HEK293T (cell line): ENCODE measurements around the gene SLC22A4.

ENCODE experiments used
- CTCF ChIA-PET: fragments of 350-600 bp; formaldehyde crosslinking; extraction: SDS; loops from one replicate; lab custom pipeline; 2021; ENCODE audit warnings: antibody characterized with exemption, inconsistent platforms; lab: Yijun Ruan, JAX
- POLR2A ChIA-PET: fragments of 350-600 bp; formaldehyde crosslinking; extraction: SDS; loops from one replicate; lab custom pipeline; 2020; ENCODE audit warnings: antibody characterized with exemption, inconsistent platforms; lab: Yijun Ruan, JAX
- DNase-seq: peaks from one replicate; pipeline ENCODE4 v3.0.0; 2012; ENCODE audit warnings: mixed read lengths; ENCODE audit errors: extremely low spot score
- ARNT ChIP-seq: fragments of 450-650 bp; IDR thresholded peaks from 2 replicates; pipeline ENCODE4 v1.6.1; 2017; ENCODE audit warnings: mild to moderate bottlenecking
- BHLHE40 ChIP-seq: fragments of 450-650 bp; IDR thresholded peaks from 2 replicates; pipeline ENCODE4 v1.6.1; 2016; ENCODE audit warnings: mild to moderate bottlenecking, moderate library complexity, borderline replicate concordance
- CTBP1 ChIP-seq: fragments of 450-650 bp; IDR thresholded peaks from 2 replicates; pipeline ENCODE4 v1.6.1; 2016; ENCODE audit warnings: borderline replicate concordance
- ELF4 ChIP-seq: fragments of 450-650 bp; IDR thresholded peaks from 2 replicates; pipeline ENCODE4 v1.6.1; 2017; ENCODE audit warnings: antibody characterized with exemption
- FOXA1 ChIP-seq: fragments of 450-650 bp; IDR thresholded peaks from 2 replicates; pipeline ENCODE4 v1.6.1; 2016; ENCODE audit warnings: mild to moderate bottlenecking
- FOXK2 ChIP-seq: fragments of 450-650 bp; IDR thresholded peaks from 2 replicates; pipeline ENCODE4 v1.6.1; 2016; ENCODE audit warnings: mild to moderate bottlenecking
- FOXM1 ChIP-seq: fragments of 450-650 bp; IDR thresholded peaks from 2 replicates; pipeline ENCODE4 v1.6.1; 2017; ENCODE audit warnings: mild to moderate bottlenecking, borderline replicate concordance
- HDGF ChIP-seq: fragments of 450-650 bp; IDR thresholded peaks from 2 replicates; pipeline ENCODE4 v1.6.1; 2017; ENCODE audit warnings: antibody characterized with exemption, borderline replicate concordance
- L3MBTL2 ChIP-seq: fragments of 450-650 bp; conservative IDR thresholded peaks from 2 replicates; pipeline ENCODE4 v1.6.1; 2016; ENCODE audit warnings: mild to moderate bottlenecking
- LEF1 ChIP-seq: fragments of 450-650 bp; IDR thresholded peaks from 2 replicates; pipeline ENCODE4 v1.6.1; 2017; ENCODE audit warnings: mild to moderate bottlenecking, borderline replicate concordance
- NFRKB ChIP-seq: fragments of 450-650 bp; IDR thresholded peaks from 2 replicates; pipeline ENCODE4 v1.6.1; 2016; ENCODE audit warnings: mild to moderate bottlenecking, moderate library complexity
- PKNOX1 ChIP-seq: fragments of 450-650 bp; IDR thresholded peaks from 2 replicates; pipeline ENCODE4 v1.6.1; 2016
- SP1 ChIP-seq: fragments of 450-650 bp; IDR thresholded peaks from 2 replicates; pipeline ENCODE4 v1.6.1; 2017
- SUZ12 ChIP-seq: fragments of 450-650 bp; IDR thresholded peaks from 2 replicates; pipeline ENCODE4 v1.6.1; 2016; ENCODE audit warnings: mild to moderate bottlenecking
- TARDBP ChIP-seq: fragments of 450-650 bp; IDR thresholded peaks from 2 replicates; pipeline ENCODE4 v1.6.1; 2016
- ZNF384 ChIP-seq: fragments of 450-650 bp; IDR thresholded peaks from 2 replicates; pipeline ENCODE4 v1.6.1; 2016

SLC22A4 gene

GRCh38 chr5:132378580-132378979 lies 84.4 kb downstream of the SLC22A4 start:
- ChIA-PET CTCF (interaction anchor here (0.6 to 1.2 kb wide), 5 partner anchors 9 to 476 kb away, joined by 3 to 5 read pairs (median 3); partner anchors contain the start of gene SLC22A5), POLR2A (interaction anchor here (1.8 to 5.0 kb wide), 2 partner anchors 9 to 85 kb away, joined by 12 to 22 read pairs; partner anchors contain the start of genes SLC22A4 and SLC22A5)
- TF ChIP-seq HDGF, result no peak
- no peak for TF ChIP-seq SUZ12
- no peak for TF ChIP-seq BHLHE40
- TF ChIP-seq NFRKB, result no peak
- TF ChIP-seq CTBP1, result no peak
- no peak for TF ChIP-seq SP1
- no peak for TF ChIP-seq FOXK2
- TF ChIP-seq ZNF384, result no peak
- no peak for TF ChIP-seq PKNOX1
- TF ChIP-seq LEF1, result no peak
- no peak for TF ChIP-seq TARDBP
- no peak for TF ChIP-seq FOXA1
- no peak for TF ChIP-seq ARNT
- TF ChIP-seq FOXM1, result no peak
- no peak for TF ChIP-seq ELF4
- no peak for TF ChIP-seq L3MBTL2
- DNase-seq, result no peak

- TF ChIP-seq SP1, result no peak
- no peak for TF ChIP-seq ARNT
- no peak for TF ChIP-seq LEF1
- TF ChIP-seq FOXA1, result no peak
- TF ChIP-seq SUZ12, result no peak
- no peak for TF ChIP-seq ELF4
- no peak for TF ChIP-seq FOXM1
- TF ChIP-seq CTBP1, result no peak
- no peak for TF ChIP-seq PKNOX1
- DNase-seq, result no peak
- POLR2A ChIA-PET, result no interaction called here
- CTCF ChIA-PET, result no interaction called here
Observed at GRCh38 chr5:132380047-132380446, 85.9 kb downstream of the SLC22A4 start.

- DNase-seq, result no peak
- ChIA-PET POLR2A (interaction anchor here (1.3 kb wide), 1 partner anchor 11 kb away, joined by 3 read pairs; the partner anchor contains the start of gene SLC22A5), CTCF (no interaction called here)
- no peak for TF ChIP-seq ZNF384
- no peak for TF ChIP-seq NFRKB
- no peak for TF ChIP-seq SP1
- no peak for TF ChIP-seq FOXA1
- TF ChIP-seq FOXK2, result no peak
- TF ChIP-seq FOXM1, result no peak
- TF ChIP-seq SUZ12, result no peak
- no peak for TF ChIP-seq ARNT
- no peak for TF ChIP-seq BHLHE40
- no peak for TF ChIP-seq CTBP1
- TF ChIP-seq HDGF, result no peak
- TF ChIP-seq PKNOX1, result no peak
Observed at GRCh38 chr5:132380741-132381140, 86.5 kb downstream of the SLC22A4 start.

GRCh38 chr5:132381614-132382013 lies 87.4 kb downstream of the SLC22A4 start:
- POLR2A ChIA-PET, result interaction anchor here (1.3 kb wide), 1 partner anchor 12 kb away, joined by 3 read pairs; the partner anchor contains the start of gene SLC22A5
- TF ChIP-seq SUZ12, result no peak
- no peak for TF ChIP-seq TARDBP
- TF ChIP-seq FOXA1, result no peak
- no peak for TF ChIP-seq NFRKB
- no peak for TF ChIP-seq CTBP1
- TF ChIP-seq L3MBTL2, result no peak
- no peak for DNase-seq
- CTCF ChIA-PET, result no interaction called here

- CTCF ChIA-PET, result no interaction called here
- TF ChIP-seq L3MBTL2, result no peak
- TF ChIP-seq BHLHE40, result no peak
- TF ChIP-seq CTBP1, result no peak
- no peak for TF ChIP-seq SUZ12
- no peak for TF ChIP-seq NFRKB
- TF ChIP-seq FOXA1, result no peak
- TF ChIP-seq TARDBP, result no peak
- no peak for TF ChIP-seq SP1
- no peak for TF ChIP-seq ARNT
- TF ChIP-seq LEF1, result no peak
- no peak for TF ChIP-seq HDGF
- TF ChIP-seq FOXK2, result no peak
- no peak for TF ChIP-seq PKNOX1
- TF ChIP-seq FOXM1, result no peak
- TF ChIP-seq ZNF384, result no peak
- no peak for TF ChIP-seq ELF4
- POLR2A ChIA-PET, result no interaction called here
- DNase-seq, result no peak
Observed at GRCh38 chr5:132383261-132383660, 89.1 kb downstream of the SLC22A4 start.

- ChIA-PET POLR2A (no interaction called here), CTCF (interaction anchor here (0.6 to 1.3 kb wide), 2 partner anchors 117 to 311 kb away, joined by 3 to 5 read pairs; no protein-coding TSS in a partner anchor)
- DNase-seq, result no peak
- TF ChIP-seq LEF1, result no peak
- no peak for TF ChIP-seq FOXM1
- TF ChIP-seq BHLHE40, result no peak
- no peak for TF ChIP-seq PKNOX1
- TF ChIP-seq FOXK2, result no peak
- TF ChIP-seq ARNT, result no peak
- TF ChIP-seq TARDBP, result no peak
Observed at GRCh38 chr5:132383984-132384383, 89.8 kb downstream of the SLC22A4 start.
